A549 (cell line): ENCODE results near the gene TFB2M.

Experiments
- CTCF ChIP-seq: fragments of >200 bp; sonication (Bioruptor Twin); formaldehyde crosslinking; IDR thresholded peaks from 3 replicates; pipeline ENCODE4 v1.5.1; 2016
- POLR2A ChIP-seq: IDR thresholded peaks from 2 replicates; pipeline ENCODE4 v1.6.1; 2012; ENCODE audit warnings: mild to moderate bottlenecking, low read length

GRCh38 chr1:246559310-246559709 is 6.8 kb downstream of the TFB2M start:
- no peak for TF ChIP-seq CTCF
- TF ChIP-seq POLR2A = no peak
